HG02588 (cell line): Measurements from ENCODE around the gene ETFA.
A peak's percentile ranks its signal among the peaks of the same experiment; 100 is the strongest.

Experiments used
- ATAC-seq: cut with Tn5 transposase; IDR thresholded peaks from one replicate; pipeline ENCODE4 v1.9.1; 2021; ENCODE audit warnings: mild to moderate bottlenecking, moderate library complexity; ENCODE audit not compliant: unreplicated experiment

The ETFA gene

DNA sequence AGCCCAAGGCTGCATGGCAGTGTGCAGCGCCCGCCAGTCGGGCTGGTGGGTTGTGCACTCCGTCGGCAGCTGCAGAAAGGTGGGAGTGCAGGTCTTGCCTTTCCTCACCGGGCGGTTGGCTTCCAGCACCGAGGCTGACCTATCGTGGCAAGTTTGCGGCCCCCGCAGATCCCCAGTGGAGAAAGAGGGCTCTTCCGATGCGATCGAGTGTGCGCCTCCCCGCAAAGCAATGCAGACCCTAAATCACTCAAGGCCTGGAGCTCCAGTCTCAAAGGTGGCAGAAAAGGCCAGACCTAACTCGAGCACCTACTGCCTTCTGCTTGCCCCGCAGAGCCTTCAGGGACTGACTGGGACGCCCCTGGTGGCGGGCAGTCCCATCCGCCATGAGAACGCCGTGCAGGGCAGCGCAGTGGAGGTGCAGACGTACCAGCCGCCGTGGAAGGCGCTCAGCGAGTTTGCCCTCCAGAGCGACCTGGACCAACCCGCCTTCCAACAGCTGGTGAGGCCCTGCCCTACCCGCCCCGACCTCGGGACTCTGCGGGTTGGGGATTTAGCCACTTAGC lies 29.6 kb upstream of the ETFA start:
- ATAC-seq, result no peak

DNA sequence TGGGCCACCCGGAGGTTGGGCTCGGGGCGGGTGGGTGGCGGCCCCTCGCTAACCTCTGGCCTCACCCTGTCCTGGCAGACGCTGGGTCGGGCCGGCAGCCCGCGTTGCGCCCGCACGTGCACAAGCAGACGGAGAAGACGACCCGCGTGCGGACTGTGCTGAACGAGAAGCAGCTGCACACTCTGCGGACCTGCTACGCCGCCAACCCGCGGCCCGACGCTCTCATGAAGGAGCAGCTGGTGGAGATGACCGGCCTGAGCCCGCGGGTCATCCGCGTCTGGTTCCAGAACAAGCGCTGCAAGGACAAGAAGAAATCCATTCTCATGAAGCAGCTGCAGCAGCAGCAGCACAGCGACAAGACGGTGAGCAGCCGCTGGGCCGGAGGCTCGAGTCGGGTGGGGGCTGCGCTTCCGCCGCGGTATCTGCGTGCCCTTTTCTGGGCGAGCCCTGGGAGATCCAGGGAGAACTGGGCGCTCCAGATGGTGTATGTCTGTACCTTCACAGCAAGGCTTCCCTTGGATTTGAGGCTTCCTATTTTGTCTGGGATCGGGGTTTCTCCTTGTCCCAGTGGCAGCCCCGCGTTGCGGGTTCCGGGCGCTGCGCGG lies 29.0 kb upstream of the ETFA start:
- ATAC-seq, result no peak

DNA sequence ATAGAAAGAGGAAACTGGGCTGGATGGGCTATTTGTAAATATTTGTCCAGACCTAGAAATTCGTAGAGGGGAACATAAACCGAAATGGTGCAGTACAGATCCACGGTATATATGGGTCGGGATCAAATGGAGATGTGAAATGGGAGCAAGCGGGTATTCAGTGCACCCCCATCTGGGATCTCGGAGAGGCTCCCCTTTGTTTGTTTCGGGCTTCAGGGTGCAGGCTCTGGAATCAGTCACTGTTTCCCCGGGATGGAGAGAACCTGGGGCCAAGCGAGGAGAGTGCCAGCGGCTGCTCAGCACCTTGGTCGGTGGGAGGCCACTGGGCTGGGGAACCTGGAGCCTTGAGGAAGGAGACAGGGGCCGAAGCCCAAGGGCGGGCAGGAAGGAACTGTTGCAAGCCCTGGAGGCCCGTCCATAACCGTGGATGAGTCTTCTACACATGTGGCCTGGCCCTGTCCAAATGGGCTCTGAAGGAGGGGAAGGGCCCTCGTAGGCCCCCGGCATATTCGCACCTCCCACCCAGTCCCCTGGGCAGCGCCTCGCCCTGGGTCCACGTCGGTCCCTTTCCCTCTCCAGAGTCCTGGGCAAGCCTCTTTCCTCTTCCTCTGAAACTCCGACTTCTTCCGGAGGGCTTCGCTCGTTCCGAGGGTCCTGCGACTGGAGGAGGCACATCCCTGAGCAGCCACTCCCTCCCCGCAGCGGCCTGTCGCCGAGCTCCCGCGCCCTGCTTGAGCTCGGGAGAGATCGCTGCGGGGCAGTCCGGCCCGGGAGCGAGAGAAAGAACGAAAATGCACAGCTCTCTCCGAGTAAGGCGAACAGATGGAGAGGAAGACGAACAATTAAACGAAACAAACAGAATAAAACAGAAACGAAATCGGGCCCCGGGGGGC lies 28.3 kb upstream of the ETFA start:
- ATAC-seq, result no peak

- ATAC-seq, result no peak
Observed at GRCh38 chr15:76338486-76339304, 27.4 kb upstream of the ETFA start.

DNA sequence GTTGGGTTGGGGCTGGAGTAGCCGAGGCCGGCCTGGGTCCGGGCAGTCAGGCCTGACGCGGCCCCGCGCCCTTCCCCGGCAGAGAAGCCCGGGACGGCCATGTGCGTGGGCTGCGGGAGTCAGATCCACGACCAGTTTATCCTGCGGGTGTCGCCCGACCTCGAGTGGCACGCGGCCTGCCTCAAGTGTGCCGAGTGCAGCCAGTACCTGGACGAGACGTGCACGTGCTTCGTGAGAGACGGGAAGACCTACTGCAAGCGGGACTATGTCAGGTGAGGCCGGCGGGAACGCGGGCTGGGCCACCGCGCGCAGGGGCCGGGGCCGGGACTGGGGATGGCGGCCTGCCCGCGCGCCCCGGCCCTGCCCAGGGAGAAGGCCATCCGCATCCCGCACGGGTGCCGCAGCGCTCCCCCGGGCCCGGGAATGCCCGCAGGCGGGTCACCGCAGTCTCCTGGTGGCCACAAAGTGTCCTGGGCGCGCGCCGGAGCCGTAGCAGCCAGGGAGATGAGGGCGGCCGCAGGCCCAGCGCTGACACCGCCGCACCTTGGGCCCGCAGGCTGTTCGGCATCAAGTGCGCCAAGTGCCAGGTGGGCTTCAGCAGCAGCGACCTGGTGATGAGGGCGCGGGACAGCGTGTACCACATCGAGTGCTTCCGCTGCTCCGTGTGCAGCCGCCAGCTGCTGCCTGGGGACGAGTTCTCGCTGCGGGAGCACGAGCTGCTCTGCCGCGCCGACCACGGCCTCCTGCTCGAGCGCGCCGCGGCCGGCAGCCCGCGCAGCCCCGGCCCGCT lies 26.6 kb upstream of the ETFA start:
- no peak for ATAC-seq

- ATAC-seq, result no peak
Observed at GRCh38 chr15:76337059-76337695, 25.9 kb upstream of the ETFA start.

DNA sequence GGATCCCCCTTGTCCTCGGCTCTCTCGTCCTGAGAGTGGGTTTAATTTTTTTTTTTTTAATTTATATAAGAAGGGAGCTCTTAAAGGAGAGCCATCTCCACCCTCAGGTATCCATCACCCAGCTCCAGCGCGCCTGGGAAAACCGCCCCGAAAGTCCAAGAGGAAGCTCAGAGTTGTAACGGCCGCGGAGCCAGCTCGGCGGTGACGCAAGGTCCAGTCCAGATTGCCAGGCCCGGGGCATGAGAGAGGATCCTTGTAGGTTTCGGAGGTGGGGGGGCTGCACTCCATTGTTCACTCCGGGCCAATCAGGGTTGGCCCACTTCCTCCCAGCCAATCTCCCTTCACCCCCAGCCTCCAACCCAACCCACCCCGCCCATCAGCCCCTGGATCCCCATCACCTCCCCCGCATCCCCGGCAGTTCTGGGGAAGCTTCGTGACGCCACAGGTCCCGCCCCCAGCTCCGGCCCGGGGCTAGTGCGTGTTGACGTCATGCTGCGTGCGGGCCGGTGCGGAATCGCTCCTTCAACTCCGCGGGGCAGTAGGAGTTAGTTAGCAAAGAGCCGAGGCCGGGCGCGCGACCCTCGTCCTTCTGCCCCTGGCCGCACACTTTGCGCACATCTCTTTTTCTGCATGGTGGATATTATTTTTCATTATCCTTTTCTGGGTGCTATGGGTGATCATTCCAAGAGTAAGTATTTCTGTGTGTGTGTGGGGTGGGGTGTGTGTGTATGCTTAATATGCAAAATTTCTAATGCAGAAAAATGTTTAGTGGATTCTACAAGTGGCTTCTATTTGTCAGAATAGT lies 25.2 kb upstream of the ETFA start, which contains the start of gene ISL2:
Gene ISL2, plus strand, starts transcription at position 520 of the 805 bp plus-strand sequence. Its CDS starts 111 bp downstream, at position 631.
- peak; percentile 63 for ATAC-seq

- ATAC-seq, result no peak
Observed at GRCh38 chr15:76335307-76336253, 24.3 kb upstream of the ETFA start.

DNA sequence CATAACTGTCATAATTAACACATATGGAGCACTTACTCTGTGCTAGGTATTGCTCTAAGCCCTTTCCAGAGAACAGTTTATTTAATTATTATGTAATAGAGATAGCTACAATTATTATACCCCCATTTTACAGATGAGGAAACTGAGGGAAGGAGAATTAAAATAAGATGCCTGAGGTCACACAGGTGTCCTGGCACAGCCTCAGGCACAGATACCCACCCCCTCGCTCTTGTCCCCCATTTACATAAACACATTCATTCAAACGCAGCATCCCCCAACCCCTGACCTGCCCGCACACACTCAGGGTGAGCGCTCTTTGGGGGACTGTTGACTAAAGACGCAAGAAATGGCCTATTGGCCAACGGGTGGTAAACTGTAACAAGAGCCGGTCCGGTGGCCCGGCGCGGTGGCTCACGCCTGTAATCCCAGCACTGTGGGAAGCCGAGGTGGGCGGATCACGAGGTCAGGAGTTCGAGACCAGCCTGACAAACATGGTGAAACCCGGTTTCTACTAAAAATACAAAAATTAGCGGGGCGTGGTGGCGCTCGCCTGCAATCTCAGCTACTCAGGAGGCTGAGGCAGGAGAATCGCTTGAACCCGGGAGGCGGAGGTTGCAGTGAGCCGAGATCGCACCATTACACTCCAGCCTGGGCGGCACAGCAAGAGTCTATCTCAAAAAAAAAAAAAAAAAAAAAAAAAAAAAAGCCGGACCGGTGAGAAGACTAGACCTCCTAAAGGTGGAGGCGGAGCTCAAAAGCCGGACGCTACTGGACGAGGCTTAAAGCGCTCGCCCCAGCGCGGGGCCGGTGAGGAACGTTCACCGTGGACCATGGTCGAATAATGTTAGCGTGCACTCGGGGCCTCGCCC lies 23.4 kb upstream of the ETFA start:
- no peak for ATAC-seq

DNA sequence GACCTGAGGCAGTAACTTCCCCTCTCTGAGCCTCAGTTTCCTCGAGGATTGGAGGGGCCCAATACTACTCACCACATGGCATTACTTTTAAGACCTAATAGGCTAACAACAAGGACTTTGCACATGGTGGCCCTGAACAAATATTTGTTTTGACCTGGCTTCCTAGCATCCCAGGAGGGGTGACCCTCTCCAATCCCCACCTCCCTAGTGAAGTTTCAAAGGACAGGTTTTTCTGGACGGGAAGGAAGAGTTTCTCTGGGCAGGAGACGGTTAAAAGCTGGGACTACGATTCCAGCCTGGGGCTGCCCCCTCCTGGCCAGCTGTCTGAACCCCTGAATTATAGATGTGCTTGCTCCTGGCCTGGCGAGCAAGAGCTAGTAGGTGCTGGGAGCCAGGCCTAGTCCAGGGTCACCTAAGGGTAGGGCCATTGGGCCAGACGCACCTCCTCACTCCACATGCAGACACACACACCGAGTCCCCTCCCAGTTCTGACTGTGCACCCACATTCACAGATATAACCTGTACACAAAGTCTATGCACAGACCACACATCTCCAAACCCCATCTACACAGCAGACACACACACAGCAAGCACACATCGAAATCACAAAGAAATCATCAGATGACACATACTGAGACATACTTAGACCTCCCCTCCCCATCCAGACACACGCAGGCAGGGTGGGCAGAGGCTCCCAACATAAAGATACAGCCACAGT lies 22.6 kb upstream of the ETFA start:
- ATAC-seq, result no peak

DNA sequence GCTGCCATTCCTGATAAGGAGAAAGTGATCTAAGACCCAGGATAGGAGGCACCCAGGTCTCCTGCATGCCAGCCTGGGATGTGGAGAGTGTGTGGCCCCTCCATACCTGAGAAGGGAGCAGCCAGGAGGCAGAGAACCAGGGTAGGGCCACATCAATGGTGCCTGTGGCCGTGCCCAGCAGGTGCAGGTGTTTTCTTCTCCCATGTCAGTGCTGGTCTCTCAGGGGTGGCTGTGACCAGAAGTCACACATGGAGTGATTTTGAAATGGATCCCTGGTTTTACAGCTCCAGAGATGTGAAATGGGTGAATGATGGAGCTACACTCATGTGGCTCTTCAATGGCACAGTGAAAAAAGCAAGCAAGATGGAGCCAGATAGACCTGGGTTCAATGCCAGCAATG lies 22.0 kb upstream of the ETFA start:
- no peak for ATAC-seq

GRCh38 chr15:76332796-76333195 lies 21.5 kb upstream of the ETFA start:
- no peak for ATAC-seq

- no peak for ATAC-seq
Observed at GRCh38 chr15:76330080-76330680, 18.9 kb upstream of the ETFA start.

- no peak for ATAC-seq
Observed at GRCh38 chr15:76328958-76329357, 17.7 kb upstream of the ETFA start.

DNA sequence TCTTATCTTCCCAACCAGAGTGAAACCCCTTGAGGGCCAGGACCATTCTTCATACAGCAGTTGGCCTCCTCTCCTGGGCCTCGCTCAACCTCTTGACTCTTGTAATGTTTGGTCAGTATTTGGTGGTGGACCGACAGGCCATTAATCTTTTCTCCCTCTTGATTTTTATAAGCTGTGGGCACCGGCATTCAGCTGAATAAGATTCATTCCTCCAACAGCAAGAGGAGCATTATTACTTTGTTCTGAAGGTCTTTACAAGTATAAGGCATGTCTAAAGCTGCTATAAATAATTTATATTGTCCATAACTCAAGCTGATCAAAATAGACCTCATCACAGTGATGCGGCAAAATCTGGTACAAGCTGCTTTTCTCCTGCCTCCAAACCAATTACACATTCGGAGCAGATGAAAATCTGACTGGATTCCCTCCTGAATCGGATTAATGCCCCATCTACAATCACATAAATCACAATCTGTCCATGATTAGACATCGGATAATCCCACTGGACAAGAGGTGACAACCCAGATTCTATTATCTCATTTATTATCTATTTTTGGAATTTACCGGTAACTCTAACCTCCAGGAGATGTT lies 16.9 kb upstream of the ETFA start:
- no peak for ATAC-seq
